ENCODE results near the gene NDRG3.

- TF ChIP-seq CTCF (IDR thresholded peaks at IDR 0.05) (no peak), POLR2AphosphoS5 (IDR thresholded peaks at IDR 0.05; ENCODE audit: insufficient read depth in 1 of 2, low read depth in 1 of 2) (no peak), POLR2A (IDR thresholded peaks at IDR 0.05) (no peak)
Measured at GRCh38 chr20:36647196-36648121, 98.4 kb downstream of the NDRG3 start.

Measured in vagina (tissue), 2 donors.